ENCODE data around the gene NFX1.

- TF ChIP-seq CTCF (IDR thresholded peaks at IDR 0.05) (no peak), EZH2 (IDR thresholded peaks at IDR 0.05; ENCODE audit: borderline replicate concordance, insufficient read depth, low read depth, low read length, poor library complexity, severe bottlenecking) (no peak)
These were observed 35.3 kb upstream of the NFX1 start for GRCh38 chr9:33255014-33255413.
